Skin epidermis (tissue), 12 donors: ENCODE results near the gene NFE2.

Experiments used
- H3K27ac ChIP-seq, 21 experiments: fragments of 200-600 bp; sonication (generic) in 11 of 21; one replicate each; pipeline ENCODE4 v1.5.0; 2020; ENCODE audit warnings: mild to moderate bottlenecking in 3 of 21, inconsistent platforms in 2 of 21, moderate library complexity in 2 of 21
- H3K4me3 ChIP-seq, 7 experiments: fragments of 200-600 bp; sonication (generic) in 2 of 7; one replicate each; pipeline ENCODE4 v1.5.0; 2020; ENCODE audit warnings: inconsistent platforms in 2 of 7, mild to moderate bottlenecking in 2 of 7, moderate library complexity in 1 of 7

The NFE2 gene

GRCh38 chr12:54300732-54301427 lies at the start of gene NFE2:
NFE2 (minus strand) TSS chr12:54301015; CDS start chr12:54295248, 5,767 bp downstream.
- H3K4me3 ChIP-seq, result peak within 1 kb of the TSS in 4 of 7 experiments; percentile 1 to 17 (median 8)

GRCh38 chr12:54349679-54350078 lies 48.9 kb upstream of the NFE2 start:
- Histone ChIP-seq H3K4me3 (no peak overlapping the region), H3K27ac (no peak overlapping the region)

More at GRCh38 chr12:54300732-54301427, at the start of gene NFE2:
- H3K27ac ChIP-seq, result peak within 1 kb of the TSS in 5 of 21 experiments; percentile 2 to 55 (median 41)

GRCh38 chr12:54349036-54349435 lies 48.2 kb upstream of the NFE2 start:
- Histone ChIP-seq H3K4me3 (no peak overlapping the region), H3K27ac (no peak overlapping the region)

- Histone ChIP-seq H3K4me3 (no peak overlapping the region), H3K27ac (no peak overlapping the region)
These were observed 40.8 kb upstream of the NFE2 start for GRCh38 chr12:54341378-54342300.

- H3K27ac ChIP-seq, result no peak overlapping the region
These were observed 40.0 kb upstream of the NFE2 start for GRCh38 chr12:54340846-54341245.

GRCh38 chr12:54338698-54339296 lies 38.0 kb upstream of the NFE2 start:
- Histone ChIP-seq H3K4me3 (no peak overlapping the region), H3K27ac (no peak overlapping the region)

More at GRCh38 chr12:54340846-54341245, 40.0 kb upstream of the NFE2 start:
- no peak overlapping the region for H3K4me3 ChIP-seq

GRCh38 chr12:54337854-54338650 lies 37.2 kb upstream of the NFE2 start:
- Histone ChIP-seq H3K4me3 (no peak overlapping the region), H3K27ac (peak overlapping the region in 7 of 21 experiments; percentile 1 to 43 (median 30))

GRCh38 chr12:54337280-54337842 lies 36.5 kb upstream of the NFE2 start:
- peak overlapping the region in 9 of 21 experiments; percentile 1 to 43 (median 27) for H3K27ac ChIP-seq
- no peak overlapping the region for H3K4me3 ChIP-seq

GRCh38 chr12:54333420-54334034 lies 32.7 kb upstream of the NFE2 start:
- H3K4me3 ChIP-seq, result no peak overlapping the region
- no peak overlapping the region for H3K27ac ChIP-seq

- peak overlapping the region in 1 of 21 experiments; percentile 3 for H3K27ac ChIP-seq
- H3K4me3 ChIP-seq, result no peak overlapping the region
These were observed 30.6 kb upstream of the NFE2 start for GRCh38 chr12:54331461-54331860.

- Histone ChIP-seq H3K4me3 (no peak overlapping the region), H3K27ac (peak overlapping the region in 3 of 21 experiments; percentile 21 to 65 (median 49))
These were observed 29.6 kb upstream of the NFE2 start for GRCh38 chr12:54330442-54330841.

- Histone ChIP-seq H3K4me3 (no peak overlapping the region), H3K27ac (peak overlapping the region in 1 of 21 experiments; percentile 49)
These were observed 28.9 kb upstream of the NFE2 start for GRCh38 chr12:54329759-54330158.

GRCh38 chr12:54328595-54329337 lies 28.0 kb upstream of the NFE2 start:
- peak overlapping the region in 2 of 21 experiments; percentile 8 to 22 for H3K27ac ChIP-seq
- H3K4me3 ChIP-seq, result no peak overlapping the region

- Histone ChIP-seq H3K27ac (peak overlapping the region in 20 of 21 experiments; percentile 68 to 96 (median 87)), H3K4me3 (peak overlapping the region; percentile 46 to 80 (median 70))
These were observed 24.8 kb upstream of the NFE2 start for GRCh38 chr12:54325442-54326109.

GRCh38 chr12:54324617-54325441 lies 24.0 kb upstream of the NFE2 start, which contains the start of gene COPZ1:
COPZ1 (plus strand) TSS chr12:54325131; CDS start chr12:54325164, 33 bp downstream.
- Histone ChIP-seq H3K27ac (peak within 1 kb of the TSS in 20 of 21 experiments; percentile 68 to 96 (median 87)), H3K4me3 (peak within 1 kb of the TSS; percentile 46 to 80 (median 70))

- Histone ChIP-seq H3K4me3 (no peak overlapping the region), H3K27ac (no peak overlapping the region)
These were observed 20.5 kb upstream of the NFE2 start for GRCh38 chr12:54321363-54321762.
